ENCODE data around the gene MOCS1.

MOCS1 gene

DNA sequence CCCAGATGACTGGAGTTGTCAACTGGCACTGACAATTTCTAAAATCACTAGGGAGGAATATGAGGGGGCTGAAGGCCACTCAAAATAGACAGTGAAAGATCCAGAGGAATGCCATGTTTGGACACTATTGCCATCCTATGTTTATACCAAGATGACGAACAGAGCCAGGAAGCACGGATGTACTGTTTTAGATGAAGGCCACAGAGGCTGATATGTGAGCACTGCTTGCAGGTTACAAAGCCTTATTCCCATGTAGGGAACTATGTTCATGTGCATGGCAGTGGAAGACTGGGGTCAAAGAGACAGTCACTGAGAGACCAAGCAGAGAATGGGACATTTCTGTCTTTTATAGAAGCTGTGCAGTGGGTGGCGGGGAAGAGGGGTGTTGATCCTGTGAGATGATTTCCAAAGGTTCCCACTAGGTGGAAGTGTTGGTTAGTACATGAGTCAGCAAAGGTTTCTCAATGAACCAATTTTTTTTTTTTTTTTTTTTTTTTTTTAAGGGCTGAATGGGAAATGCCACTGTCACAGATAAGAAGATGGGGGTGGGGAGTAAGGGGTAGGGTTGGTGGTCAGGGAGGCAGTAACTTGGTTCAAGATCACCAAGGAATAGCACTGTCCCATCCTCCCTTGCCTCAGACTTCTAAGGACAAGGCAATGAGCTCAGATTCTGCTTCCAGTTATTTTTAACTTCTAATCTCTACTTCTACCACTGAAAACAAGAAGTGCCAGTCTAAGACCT lies 46.7 kb upstream of the MOCS1 start:
- no peak for TF ChIP-seq FOXP2 (optimal IDR thresholded peaks at IDR 0.05; ENCODE audit: borderline replicate concordance, extremely low read depth, extremely low read length, insufficient read depth)
- TF ChIP-seq, protein P1, sequence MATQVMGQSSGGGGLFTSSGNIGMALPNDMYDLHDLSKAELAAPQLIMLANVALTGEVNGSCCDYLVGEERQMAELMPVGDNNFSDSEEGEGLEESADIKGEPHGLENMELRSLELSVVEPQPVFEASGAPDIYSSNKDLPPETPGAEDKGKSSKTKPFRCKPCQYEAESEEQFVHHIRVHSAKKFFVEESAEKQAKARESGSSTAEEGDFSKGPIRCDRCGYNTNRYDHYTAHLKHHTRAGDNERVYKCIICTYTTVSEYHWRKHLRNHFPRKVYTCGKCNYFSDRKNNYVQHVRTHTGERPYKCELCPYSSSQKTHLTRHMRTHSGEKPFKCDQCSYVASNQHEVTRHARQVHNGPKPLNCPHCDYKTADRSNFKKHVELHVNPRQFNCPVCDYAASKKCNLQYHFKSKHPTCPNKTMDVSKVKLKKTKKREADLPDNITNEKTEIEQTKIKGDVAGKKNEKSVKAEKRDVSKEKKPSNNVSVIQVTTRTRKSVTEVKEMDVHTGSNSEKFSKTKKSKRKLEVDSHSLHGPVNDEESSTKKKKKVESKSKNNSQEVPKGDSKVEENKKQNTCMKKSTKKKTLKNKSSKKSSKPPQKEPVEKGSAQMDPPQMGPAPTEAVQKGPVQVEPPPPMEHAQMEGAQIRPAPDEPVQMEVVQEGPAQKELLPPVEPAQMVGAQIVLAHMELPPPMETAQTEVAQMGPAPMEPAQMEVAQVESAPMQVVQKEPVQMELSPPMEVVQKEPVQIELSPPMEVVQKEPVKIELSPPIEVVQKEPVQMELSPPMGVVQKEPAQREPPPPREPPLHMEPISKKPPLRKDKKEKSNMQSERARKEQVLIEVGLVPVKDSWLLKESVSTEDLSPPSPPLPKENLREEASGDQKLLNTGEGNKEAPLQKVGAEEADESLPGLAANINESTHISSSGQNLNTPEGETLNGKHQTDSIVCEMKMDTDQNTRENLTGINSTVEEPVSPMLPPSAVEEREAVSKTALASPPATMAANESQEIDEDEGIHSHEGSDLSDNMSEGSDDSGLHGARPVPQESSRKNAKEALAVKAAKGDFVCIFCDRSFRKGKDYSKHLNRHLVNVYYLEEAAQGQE (IDR thresholded peaks at IDR 0.05; ENCODE audit: insufficient read depth in 1 of 2, low read depth in 2 of 2, low read length in 2 of 2), result no peak
- no peak; the same call in 1 of the 2 replicates for TF ChIP-seq TAF1 (IDR thresholded peaks at IDR 0.05; ENCODE audit: borderline replicate concordance, insufficient read depth, low read length)
- TF ChIP-seq POLR2AphosphoS5 (IDR thresholded peaks at IDR 0.05; ENCODE audit: low read depth, low read length), result no peak
- TF ChIP-seq SIN3A (IDR thresholded peaks at IDR 0.05; ENCODE audit: borderline replicate concordance, insufficient read depth, low read length), result no peak

DNA sequence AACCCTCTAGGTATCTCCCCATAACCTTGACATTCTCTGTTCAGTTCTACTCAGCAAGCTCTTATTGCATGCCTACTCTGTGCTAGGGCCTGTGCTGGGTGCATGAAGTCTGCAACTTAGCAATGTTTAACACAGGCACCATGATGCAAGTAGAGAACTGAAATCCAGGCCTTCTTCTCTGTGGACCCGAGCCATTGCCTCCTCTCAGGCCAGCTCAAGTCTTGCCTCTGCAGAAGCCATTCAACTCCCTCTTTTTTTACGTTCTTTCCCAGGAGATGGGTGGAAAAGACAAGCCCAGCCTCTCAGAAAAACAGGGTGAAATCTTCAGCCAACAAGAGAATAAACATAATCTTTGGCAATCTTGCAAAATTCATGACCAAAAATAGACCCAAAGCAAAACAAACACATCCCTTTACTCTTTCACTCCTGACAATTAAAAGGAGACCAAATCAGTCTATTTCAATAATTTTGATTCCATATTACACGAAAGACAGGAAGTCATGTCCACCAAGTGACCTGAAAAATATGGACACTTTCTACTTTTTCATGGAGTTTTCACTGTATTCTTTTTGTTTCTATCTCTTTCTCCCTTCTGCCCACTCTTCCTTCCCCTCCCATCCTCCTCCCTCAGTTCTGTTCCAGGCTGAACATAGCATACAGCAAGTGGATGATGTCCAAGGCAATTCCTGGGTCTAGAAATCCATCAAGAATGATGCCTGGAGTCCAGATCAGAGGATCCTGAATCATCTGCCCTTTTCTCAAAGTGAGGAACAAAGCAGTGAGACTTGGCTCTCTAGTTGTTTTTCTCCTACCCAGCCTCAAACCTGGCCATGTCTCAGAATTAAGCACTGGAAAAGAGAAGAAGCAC lies 45.4 kb upstream of the MOCS1 start:
- TF ChIP-seq, protein P1 (IDR thresholded peaks at IDR 0.05; ENCODE audit: insufficient read depth in 1 of 2, low read depth in 2 of 2, low read length in 2 of 2), result no peak
- TF ChIP-seq POLR2AphosphoS5 (IDR thresholded peaks at IDR 0.05; ENCODE audit: low read depth, low read length), result no peak
- no peak for TF ChIP-seq FOXP2 (optimal IDR thresholded peaks at IDR 0.05; ENCODE audit: borderline replicate concordance, extremely low read depth, extremely low read length, insufficient read depth)
- TF ChIP-seq TAF1 (IDR thresholded peaks at IDR 0.05; ENCODE audit: borderline replicate concordance, insufficient read depth, low read length), result no peak
- no peak for TF ChIP-seq SIN3A (IDR thresholded peaks at IDR 0.05; ENCODE audit: borderline replicate concordance, insufficient read depth, low read length)

DNA sequence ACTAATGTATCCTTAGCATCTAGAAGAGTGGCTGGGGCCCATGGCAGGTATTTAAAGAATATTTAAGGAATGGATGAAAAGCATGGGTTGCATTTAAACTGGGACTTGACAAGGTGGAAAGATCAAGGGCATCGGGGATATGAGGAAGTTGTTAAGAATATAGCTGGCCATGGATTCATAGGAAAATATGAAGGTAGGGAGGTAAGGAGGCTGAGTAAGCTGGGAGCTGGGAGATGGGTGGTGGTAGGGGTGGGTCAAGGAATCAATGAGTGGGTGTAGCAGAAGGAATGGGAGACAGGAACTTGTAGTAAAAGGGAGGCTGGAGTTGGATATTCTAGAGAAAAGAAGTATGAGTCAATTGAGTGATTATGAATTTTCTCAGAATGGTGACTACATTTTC lies 44.0 kb upstream of the MOCS1 start:
- TF ChIP-seq, protein P1 (IDR thresholded peaks at IDR 0.05; ENCODE audit: insufficient read depth in 1 of 2, low read depth in 2 of 2, low read length in 2 of 2), result no peak
- no peak for TF ChIP-seq POLR2AphosphoS5 (IDR thresholded peaks at IDR 0.05; ENCODE audit: low read depth, low read length)
- TF ChIP-seq SIN3A (IDR thresholded peaks at IDR 0.05; ENCODE audit: borderline replicate concordance, insufficient read depth, low read length), result no peak
- TF ChIP-seq TAF1 (IDR thresholded peaks at IDR 0.05; ENCODE audit: borderline replicate concordance, insufficient read depth, low read length), result no peak
- no peak for TF ChIP-seq FOXP2 (optimal IDR thresholded peaks at IDR 0.05; ENCODE audit: borderline replicate concordance, extremely low read depth, extremely low read length, insufficient read depth)

DNA sequence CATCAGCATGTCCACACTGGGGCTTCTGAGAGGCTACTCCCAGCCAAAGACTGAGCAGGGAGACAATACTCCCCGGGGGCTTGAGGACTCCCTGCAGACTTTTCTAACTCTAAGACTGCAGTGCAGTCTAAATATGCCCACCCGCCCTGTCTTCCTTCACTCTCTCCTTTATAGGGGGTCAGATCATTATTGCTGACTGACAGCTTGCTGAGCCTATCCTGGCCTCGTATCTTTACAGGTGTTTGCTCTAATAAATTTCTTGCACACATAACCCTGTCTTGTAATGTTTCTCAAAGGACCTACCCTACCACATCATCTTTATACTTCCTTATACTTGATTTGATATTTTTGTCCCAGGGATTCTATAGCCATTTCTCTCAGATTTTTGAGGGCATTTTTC lies 39.4 kb upstream of the MOCS1 start:
- TF ChIP-seq, protein P1 (IDR thresholded peaks at IDR 0.05; ENCODE audit: insufficient read depth in 1 of 2, low read depth in 2 of 2, low read length in 2 of 2), result no peak
- TF ChIP-seq SIN3A (IDR thresholded peaks at IDR 0.05; ENCODE audit: borderline replicate concordance, insufficient read depth, low read length) (no peak), TAF1 (IDR thresholded peaks at IDR 0.05; ENCODE audit: borderline replicate concordance, insufficient read depth, low read length) (no peak), FOXP2 (optimal IDR thresholded peaks at IDR 0.05; ENCODE audit: borderline replicate concordance, extremely low read depth, extremely low read length, insufficient read depth) (no peak), POLR2AphosphoS5 (IDR thresholded peaks at IDR 0.05; ENCODE audit: low read depth, low read length) (no peak)
